Inflammatory macrophage (primary cell): ENCODE data around the gene STX7.

Experiments
- DNase-seq, 2 donors: peaks; one replicate each; pipeline ENCODE4 v3.0.0-alpha.2; 2020 to 2022

STX7 gene

DNA sequence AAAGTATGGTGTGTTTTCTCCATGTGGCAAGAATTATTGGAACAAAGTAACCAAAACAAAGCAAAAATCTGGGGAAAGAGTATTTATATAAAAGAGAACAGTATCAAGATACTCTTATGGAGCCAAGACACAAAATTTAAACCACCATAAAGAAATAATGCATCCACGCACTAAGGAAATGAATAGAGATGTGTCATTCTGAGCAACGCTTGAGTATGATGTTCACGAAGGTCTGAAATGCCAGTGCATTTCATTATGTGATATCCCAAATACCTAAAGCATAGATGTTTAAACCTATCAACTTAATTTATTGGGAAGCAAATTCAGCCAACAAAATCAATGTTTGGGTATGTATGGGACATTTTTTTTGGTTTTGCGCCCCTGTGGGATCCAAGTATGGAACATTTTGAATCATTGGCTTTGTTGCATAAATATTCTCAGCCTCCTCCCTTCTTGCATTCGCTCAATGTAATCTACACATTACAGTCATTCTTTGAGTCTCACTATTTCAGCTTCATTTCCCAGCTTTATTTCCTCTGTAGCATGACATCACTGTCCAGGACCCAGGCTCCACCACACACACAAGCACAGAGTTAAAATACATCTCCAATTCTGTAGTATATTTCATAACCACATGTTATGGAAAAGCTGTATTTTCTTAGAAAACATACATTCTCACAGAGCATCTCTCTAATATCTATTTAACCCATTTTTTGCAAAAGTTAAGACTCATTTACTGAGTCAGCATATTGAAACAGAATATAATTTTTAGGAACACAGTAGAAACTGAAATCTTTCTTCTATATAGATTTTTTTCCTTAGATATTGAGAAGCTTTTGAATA lies 100.0 kb downstream of the STX7 start:
- no peak for DNase-seq

DNA sequence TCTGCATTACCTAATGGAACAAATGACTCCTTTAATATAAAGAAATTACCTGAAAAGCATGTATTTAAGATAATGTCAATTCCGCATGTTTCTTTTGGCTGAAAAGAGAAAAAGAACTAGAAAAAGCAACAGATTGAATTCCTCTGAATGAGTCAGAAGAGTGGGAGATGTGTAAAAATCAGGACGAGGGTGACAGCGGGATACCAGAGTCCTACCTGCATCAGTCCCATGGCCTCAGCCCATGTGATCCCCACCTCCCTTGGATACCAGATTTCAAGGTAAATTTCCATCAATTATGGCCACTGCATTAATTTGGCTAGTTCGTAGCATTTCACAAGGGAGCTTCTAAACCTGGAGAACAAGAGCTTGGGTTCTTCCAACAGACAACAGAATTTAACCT lies 101.6 kb downstream of the STX7 start:
- DNase-seq: no peak

DNA sequence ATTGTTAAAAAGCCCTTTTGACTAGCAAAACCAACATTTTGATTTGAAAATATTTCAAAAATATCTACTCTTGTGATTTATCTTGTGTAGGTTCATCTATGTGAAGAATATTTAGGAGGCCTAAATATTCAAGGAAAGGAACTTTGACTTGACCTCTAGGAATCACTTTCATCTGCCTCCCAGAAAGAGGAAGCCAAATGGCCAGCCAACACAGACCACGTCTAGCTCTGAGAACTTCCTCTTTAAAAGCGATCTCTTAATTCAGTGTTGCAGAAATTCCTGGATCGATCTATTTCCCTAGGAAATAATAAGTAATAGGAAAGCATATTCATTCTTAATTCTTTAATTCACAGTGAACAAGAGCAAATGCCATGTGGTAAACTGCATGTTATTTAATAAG lies 102.1 kb downstream of the STX7 start:
- peak; percentile 56 to 67 for DNase-seq

DNA sequence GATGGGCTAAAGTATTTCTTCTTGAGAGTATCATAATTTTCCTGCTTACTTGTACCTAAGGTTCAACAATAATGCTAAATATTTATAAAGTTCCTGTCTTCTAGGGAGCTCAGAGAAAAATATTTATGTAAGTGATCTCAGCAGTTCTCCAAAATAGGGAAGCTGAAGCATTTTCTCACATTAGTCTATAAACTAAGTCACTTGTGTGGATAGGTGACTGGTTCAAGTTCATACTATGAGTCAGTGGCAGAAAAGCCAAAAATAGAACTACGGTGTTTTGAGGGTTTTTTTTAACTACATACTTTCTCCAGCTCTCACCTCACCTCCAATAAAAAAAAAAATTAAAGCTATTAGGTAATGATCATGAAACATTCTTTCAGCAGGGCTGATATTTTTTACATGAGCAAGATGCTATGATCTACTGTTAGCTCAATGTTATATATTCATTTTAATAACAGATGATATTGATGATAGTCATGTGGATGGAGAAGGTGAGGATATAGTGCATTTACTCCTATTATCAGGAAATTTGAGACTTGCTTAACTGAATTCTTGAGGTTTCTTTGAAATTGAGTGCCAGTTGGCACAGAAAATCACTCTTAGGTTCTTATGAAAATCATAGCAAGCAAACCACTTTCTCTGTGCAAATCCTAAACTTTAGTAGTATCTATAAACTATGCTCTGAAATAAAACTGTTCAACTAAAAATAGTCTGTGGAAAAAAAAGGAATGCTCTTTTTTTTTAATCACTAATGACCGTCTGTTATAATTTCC lies 107.6 kb downstream of the STX7 start:
- no peak for DNase-seq

DNA sequence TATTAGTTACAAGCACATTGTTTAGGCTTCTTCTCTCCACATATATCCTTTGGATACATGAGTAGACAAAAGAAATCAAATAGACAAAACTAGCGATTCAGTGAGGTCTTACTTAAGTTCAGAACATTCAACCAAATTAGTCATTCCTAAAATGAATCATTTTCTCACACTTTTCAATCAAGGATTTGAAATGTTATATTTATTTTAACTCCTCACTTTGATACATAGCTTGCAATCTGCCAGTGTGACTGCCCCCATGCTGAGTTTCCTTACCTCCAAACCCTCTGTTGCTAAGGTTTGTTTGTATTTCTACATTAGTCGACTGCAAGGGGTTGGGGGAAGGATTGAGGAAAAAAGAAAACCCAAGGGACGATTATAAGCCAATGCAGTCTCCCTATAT lies 108.2 kb downstream of the STX7 start:
- no peak for DNase-seq

DNA sequence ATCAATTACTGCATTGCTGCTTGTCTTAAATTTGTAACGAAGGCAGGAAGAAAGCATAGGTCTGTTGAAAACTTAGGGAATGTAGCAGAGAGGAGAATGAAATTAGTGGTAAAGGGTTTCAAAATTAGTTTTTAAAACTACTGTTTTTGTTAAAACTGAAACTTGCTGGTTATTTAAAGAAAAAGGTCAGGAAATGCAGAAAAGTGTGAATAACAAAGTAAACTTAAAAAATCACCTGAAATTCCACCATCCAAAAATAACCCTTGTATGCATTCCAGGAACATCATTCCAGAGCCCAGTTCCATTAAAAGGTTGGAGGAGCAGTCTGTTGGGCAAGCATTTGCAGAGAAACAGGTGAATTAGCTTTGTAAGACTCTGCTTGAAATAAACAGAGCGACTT lies 108.6 kb downstream of the STX7 start:
- no peak for DNase-seq

DNA sequence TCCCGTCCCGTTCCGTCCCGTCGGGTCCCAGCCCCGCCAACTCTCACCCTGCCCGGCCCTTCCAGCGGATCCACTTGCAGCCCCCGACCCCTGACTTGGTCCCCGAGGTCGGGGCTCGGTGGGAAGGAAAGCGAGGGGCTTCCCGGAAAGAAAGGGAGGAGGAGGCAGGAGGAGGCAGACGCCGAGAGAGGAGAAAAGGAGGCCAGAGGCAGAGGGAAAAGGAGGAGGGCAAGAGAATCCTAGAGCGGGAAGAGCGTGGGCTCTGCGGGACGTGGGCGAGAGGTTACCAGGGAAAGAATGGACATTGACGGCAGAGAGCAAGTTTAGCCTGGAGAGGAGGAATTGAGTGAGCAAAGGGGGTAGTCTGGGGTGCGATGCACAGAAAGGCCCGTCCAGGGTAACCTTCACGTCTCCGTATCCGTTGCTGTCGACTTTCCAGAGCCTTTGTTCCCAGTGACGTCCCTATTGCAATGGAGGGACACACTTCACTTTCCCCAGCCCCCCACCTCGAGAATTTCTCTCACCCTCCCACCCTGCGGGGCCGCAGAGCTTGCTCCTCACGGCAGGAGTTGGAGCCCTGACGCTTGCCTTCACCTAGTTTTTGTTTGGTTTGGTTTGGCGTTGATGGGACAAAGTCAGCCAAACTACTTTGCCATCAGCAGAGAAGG lies 111.2 kb downstream of the STX7 start:
- no peak for DNase-seq

DNA sequence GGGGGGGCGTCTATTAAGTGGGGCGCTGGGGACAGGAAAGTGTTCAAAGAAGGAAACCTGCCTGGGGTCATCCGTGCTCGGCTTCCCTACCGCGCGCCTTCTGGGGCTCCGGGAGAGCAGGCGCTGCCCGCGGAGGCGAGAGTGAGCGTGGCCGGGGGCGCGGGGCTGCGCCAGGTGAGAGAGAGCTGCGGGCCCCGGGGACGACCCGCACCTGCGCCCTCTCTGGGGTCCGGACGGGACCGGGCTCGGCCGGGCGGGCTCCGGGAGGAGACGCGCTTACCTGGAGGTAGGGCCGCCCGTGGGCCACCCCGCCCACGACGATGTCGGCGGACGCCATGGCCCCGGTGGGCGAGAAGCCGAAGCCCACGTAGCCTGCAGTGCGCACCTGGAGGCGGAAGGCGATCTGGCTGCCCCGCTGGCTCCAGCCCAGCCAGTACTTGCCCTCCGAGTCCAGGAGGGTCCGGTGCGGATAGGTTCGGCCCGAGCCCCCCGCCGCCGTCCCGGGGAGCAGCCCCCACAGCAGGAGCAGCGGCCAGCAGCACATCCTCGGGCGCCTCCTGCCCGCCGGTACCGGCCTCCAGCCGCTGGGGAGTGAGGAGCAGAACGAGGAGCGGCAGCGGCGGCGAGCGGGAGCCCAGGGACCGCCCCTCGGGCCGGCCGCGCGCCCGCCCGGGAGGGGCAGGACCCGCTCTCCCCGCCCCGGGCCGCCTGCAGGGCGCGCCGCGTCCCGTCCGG lies 111.9 kb downstream of the STX7 start, which contains the start of gene MOXD1:
Gene MOXD1 (minus strand): TSS at position 593 of the 735 bp plus-strand sequence. CDS start 49 bp downstream, at position 544.
- DNase-seq: no peak

DNA sequence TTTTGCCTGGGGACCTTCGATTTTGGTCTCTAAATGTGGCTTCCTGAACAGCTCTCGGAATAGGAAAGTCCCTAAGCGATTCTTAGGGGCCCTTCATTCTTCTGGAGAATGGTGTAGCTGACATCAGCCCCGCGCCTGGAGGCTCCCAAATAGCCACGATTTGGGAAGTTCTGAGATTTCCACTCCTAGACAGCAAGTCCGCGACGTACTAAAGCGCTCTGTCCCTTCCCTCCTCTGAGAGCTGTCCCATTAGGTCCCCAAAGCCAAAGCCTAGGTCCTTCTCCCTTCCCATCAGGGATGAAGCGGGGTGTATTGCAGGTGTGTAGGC lies 112.4 kb downstream of the STX7 start:
- DNase-seq: no peak

DNA sequence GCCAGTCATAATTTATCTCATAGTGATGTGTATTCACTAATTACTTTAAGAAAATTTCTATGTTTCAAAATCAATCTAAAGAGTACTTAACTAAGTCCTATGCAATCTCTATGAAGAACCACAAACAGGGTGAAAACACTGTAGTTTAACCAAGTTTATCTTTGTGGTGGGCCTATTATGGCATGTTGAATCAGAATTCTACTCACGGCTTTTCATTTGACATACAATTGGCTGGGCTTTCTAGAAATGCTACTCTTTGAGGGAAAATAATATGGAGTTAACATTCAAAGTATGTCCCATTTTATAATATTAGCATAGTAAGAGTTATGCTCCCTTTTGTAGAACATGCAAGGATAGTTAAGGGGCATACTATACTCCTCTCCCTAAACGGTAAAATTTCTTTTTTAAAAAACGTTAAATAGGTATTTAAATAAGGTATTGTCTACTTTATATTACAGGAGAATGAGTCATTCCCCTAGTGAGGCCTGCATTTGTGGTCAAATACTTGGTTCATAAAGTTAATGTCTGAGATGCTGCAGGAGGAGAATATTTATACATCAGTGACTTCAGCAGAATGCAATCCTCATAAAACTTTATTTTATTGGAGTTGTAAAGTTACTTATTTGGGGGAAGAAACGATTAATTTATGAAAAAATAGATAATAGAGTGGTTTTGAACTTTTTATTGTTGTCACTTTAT lies 113.4 kb downstream of the STX7 start:
- DNase-seq: no peak
